ENCODE measurements around the gene TFDP2. TPM values are rescaled to one million over a fixed set of nuclear protein-coding genes. Genes with fewer than 3 reads are reported as not detected.

Gene TFDP2
- total and polyA plus RNA-seq, 7 donors, result 14.3 to 74.8 (median 52.3) TPM

- H3K36me3 ChIP-seq, result peaks cover 0 to 62% (median 19%) of the 10 kb centered on the region in 4 donors
- no peak overlapping the region for H3K4me3 ChIP-seq
- intact Hi-C loops (cut with DNase I), result no loop called here
- no peak for DNase-seq
- H3K27me3 ChIP-seq, result no peaks in the 10 kb centered on the region
- TF ChIP-seq CTCF (IDR thresholded peaks at IDR 0.05) (no peak), EP300 (IDR thresholded peaks at IDR 0.05) (no peak)
- H3K9me3 ChIP-seq, result no peaks in the 10 kb centered on the region
- H3K27ac ChIP-seq, result no peak overlapping the region
- H3K4me1 ChIP-seq, result no peaks in the 10 kb centered on the region
These were observed 239.9 kb downstream of the TFDP2 start for GRCh38 chr3:141909408-141909807.

GRCh38 chr3:141905129-141905528, 244.2 kb downstream of the TFDP2 start:
- H3K4me1 ChIP-seq, result no peaks in the 10 kb centered on the region
- H3K27ac ChIP-seq, result no peak overlapping the region
- no peak for DNase-seq
- H3K4me3 ChIP-seq, result no peak overlapping the region
- TF ChIP-seq CTCF (IDR thresholded peaks at IDR 0.05), result no peak
- no peak for TF ChIP-seq POLR2A (IDR thresholded peaks at IDR 0.05)
- TF ChIP-seq POLR2AphosphoS5 (IDR thresholded peaks at IDR 0.05), result no peak
- TF ChIP-seq EP300 (IDR thresholded peaks at IDR 0.05), result no peak
- H3K9me3 ChIP-seq, result no peaks in the 10 kb centered on the region
- intact Hi-C loops (cut with DNase I), result no loop called here
- H3K27me3 ChIP-seq, result no peaks in the 10 kb centered on the region
- H3K36me3 ChIP-seq, result peaks cover 0 to 53% (median 12%) of the 10 kb centered on the region in 4 donors
- WGBS, 2 donors, result 94% methylated on average over 2 of the region's 2 CpGs

GRCh38 chr3:141904203-141904602, 245.1 kb downstream of the TFDP2 start:
- Histone ChIP-seq H3K9me3 (no peaks in the 10 kb centered on the region), H3K4me1 (no peaks in the 10 kb centered on the region), H3K27me3 (no peaks in the 10 kb centered on the region), H3K4me3 (no peak overlapping the region), H3K27ac (no peak overlapping the region), H3K36me3 (peaks cover 0 to 46% (median 12%) of the 10 kb centered on the region in 4 donors)
- 59 to 66% methylated on average over 4 of the region's 4 CpGs for WGBS, 2 donors
- no peak for DNase-seq
- TF ChIP-seq CTCF (IDR thresholded peaks at IDR 0.05), result no peak
- TF ChIP-seq POLR2A (IDR thresholded peaks at IDR 0.05), result no peak
- TF ChIP-seq POLR2AphosphoS5 (IDR thresholded peaks at IDR 0.05), result no peak
- no peak for TF ChIP-seq EP300 (IDR thresholded peaks at IDR 0.05)
- intact Hi-C loops (cut with DNase I), result no loop called here

- Histone ChIP-seq H3K27ac (no peak overlapping the region), H3K9me3 (no peaks in the 10 kb centered on the region), H3K27me3 (no peaks in the 10 kb centered on the region), H3K36me3 (peaks cover 0 to 25% (median 2%) of the 10 kb centered on the region in 4 donors), H3K4me3 (no peak overlapping the region), H3K4me1 (no peaks in the 10 kb centered on the region)
- no peak for TF ChIP-seq POLR2A (IDR thresholded peaks at IDR 0.05)
- no peak for TF ChIP-seq CTCF (IDR thresholded peaks at IDR 0.05)
- TF ChIP-seq EP300 (IDR thresholded peaks at IDR 0.05), result no peak
- TF ChIP-seq POLR2AphosphoS5 (IDR thresholded peaks at IDR 0.05), result no peak
- no peak for DNase-seq
- WGBS, 2 donors, result 81 to 83% methylated on average over 2 of the region's 2 CpGs
- intact Hi-C loops (cut with DNase I), result no loop called here
These were observed 247.4 kb downstream of the TFDP2 start for GRCh38 chr3:141901914-141902313.

- intact Hi-C loops (cut with DNase I), result no loop called here
- H3K4me3 ChIP-seq, result no peak overlapping the region
- peaks cover 0 to 15% (median 0%) of the 10 kb centered on the region in 4 donors for H3K36me3 ChIP-seq
- DNase-seq, result no peak
- TF ChIP-seq POLR2A (IDR thresholded peaks at IDR 0.05), result no peak
- no peak for TF ChIP-seq CTCF (IDR thresholded peaks at IDR 0.05)
- no peak for TF ChIP-seq POLR2AphosphoS5 (IDR thresholded peaks at IDR 0.05)
- no peak for TF ChIP-seq EP300 (IDR thresholded peaks at IDR 0.05)
- H3K4me1 ChIP-seq, result no peaks in the 10 kb centered on the region
- 96 to 97% methylated on average over 3 of the region's 3 CpGs for WGBS, 2 donors
- H3K9me3 ChIP-seq, result no peaks in the 10 kb centered on the region
- H3K27ac ChIP-seq, result no peak overlapping the region
- no peaks in the 10 kb centered on the region for H3K27me3 ChIP-seq
These were observed 249.0 kb downstream of the TFDP2 start for GRCh38 chr3:141900343-141900742.
